ENCODE results near the gene SLC25A33.

- TF ChIP-seq, protein P1, sequence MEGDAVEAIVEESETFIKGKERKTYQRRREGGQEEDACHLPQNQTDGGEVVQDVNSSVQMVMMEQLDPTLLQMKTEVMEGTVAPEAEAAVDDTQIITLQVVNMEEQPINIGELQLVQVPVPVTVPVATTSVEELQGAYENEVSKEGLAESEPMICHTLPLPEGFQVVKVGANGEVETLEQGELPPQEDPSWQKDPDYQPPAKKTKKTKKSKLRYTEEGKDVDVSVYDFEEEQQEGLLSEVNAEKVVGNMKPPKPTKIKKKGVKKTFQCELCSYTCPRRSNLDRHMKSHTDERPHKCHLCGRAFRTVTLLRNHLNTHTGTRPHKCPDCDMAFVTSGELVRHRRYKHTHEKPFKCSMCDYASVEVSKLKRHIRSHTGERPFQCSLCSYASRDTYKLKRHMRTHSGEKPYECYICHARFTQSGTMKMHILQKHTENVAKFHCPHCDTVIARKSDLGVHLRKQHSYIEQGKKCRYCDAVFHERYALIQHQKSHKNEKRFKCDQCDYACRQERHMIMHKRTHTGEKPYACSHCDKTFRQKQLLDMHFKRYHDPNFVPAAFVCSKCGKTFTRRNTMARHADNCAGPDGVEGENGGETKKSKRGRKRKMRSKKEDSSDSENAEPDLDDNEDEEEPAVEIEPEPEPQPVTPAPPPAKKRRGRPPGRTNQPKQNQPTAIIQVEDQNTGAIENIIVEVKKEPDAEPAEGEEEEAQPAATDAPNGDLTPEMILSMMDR (IDR thresholded peaks at IDR 0.05), result peak; percentile 99
- TF ChIP-seq, protein P2, sequence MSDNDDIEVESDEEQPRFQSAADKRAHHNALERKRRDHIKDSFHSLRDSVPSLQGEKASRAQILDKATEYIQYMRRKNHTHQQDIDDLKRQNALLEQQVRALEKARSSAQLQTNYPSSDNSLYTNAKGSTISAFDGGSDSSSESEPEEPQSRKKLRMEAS (CRISPR knock-in tag; IDR thresholded peaks at IDR 0.05), result peak; percentile 98
- TF ChIP-seq ETV6 (CRISPR knock-in tag; IDR thresholded peaks at IDR 0.05) (peak; percentile 92), TEAD4 (CRISPR knock-in tag; IDR thresholded peaks at IDR 0.05) (no peak), ATF1 (CRISPR knock-in tag; IDR thresholded peaks at IDR 0.05) (no peak), JUN (CRISPR knock-in tag; IDR thresholded peaks at IDR 0.05) (no peak), RORB (CRISPR knock-in tag; IDR thresholded peaks at IDR 0.05) (no peak)
- TF ChIP-seq, protein P3, sequence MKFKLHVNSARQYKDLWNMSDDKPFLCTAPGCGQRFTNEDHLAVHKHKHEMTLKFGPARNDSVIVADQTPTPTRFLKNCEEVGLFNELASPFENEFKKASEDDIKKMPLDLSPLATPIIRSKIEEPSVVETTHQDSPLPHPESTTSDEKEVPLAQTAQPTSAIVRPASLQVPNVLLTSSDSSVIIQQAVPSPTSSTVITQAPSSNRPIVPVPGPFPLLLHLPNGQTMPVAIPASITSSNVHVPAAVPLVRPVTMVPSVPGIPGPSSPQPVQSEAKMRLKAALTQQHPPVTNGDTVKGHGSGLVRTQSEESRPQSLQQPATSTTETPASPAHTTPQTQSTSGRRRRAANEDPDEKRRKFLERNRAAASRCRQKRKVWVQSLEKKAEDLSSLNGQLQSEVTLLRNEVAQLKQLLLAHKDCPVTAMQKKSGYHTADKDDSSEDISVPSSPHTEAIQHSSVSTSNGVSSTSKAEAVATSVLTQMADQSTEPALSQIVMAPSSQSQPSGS (CRISPR knock-in tag; IDR thresholded peaks at IDR 0.05; ENCODE audit: borderline replicate concordance, low read depth), result no peak
Observed at GRCh38 chr1:9494936-9495758, 44.1 kb upstream of the SLC25A33 start.

Measured in WTC11 (cell line).